ENCODE data around the gene TSPAN5.

The TSPAN5 gene

GRCh38 chr4:98583265-98583664 lies 75.1 kb downstream of the TSPAN5 start:
- no peak for DNase-seq

- DNase-seq = no peak
Observed at GRCh38 chr4:98581126-98581525, 77.3 kb downstream of the TSPAN5 start.

GRCh38 chr4:98577956-98578355 lies 80.5 kb downstream of the TSPAN5 start:
- no peak for DNase-seq

- DNase-seq = no peak
Observed at GRCh38 chr4:98574816-98575215, 83.6 kb downstream of the TSPAN5 start.

- no peak for DNase-seq
Observed at GRCh38 chr4:98573791-98574190, 84.6 kb downstream of the TSPAN5 start.

GRCh38 chr4:98572697-98573096 lies 85.7 kb downstream of the TSPAN5 start:
- no peak for DNase-seq

- no peak for DNase-seq
Observed at GRCh38 chr4:98571161-98571786, 87.1 kb downstream of the TSPAN5 start.

GRCh38 chr4:98570151-98570797 lies 88.1 kb downstream of the TSPAN5 start:
- no peak for DNase-seq

- DNase-seq = no peak
Observed at GRCh38 chr4:98568941-98569663, 89.3 kb downstream of the TSPAN5 start.

GRCh38 chr4:98567611-98568010 lies 90.8 kb downstream of the TSPAN5 start:
- no peak for DNase-seq

- DNase-seq = no peak
Observed at GRCh38 chr4:98566361-98567008, 91.9 kb downstream of the TSPAN5 start.

GRCh38 chr4:98565681-98566301 lies 92.6 kb downstream of the TSPAN5 start:
- no peak for DNase-seq

- DNase-seq = no peak
Observed at GRCh38 chr4:98564852-98565251, 93.6 kb downstream of the TSPAN5 start.

GRCh38 chr4:98560321-98560720 lies 98.1 kb downstream of the TSPAN5 start:
- DNase-seq = no peak

- DNase-seq = no peak
Observed at GRCh38 chr4:98558471-98559169, 99.8 kb downstream of the TSPAN5 start.

GRCh38 chr4:98557194-98557892 lies 101.1 kb downstream of the TSPAN5 start:
- no peak for DNase-seq

- no peak for DNase-seq
Observed at GRCh38 chr4:98556451-98556850, 102.0 kb downstream of the TSPAN5 start.

- DNase-seq = no peak
Observed at GRCh38 chr4:98555798-98556445, 102.5 kb downstream of the TSPAN5 start.

- DNase-seq = no peak
Observed at GRCh38 chr4:98546910-98547594, 111.4 kb downstream of the TSPAN5 start.

GRCh38 chr4:98544818-98545414 lies 113.5 kb downstream of the TSPAN5 start:
- DNase-seq = no peak

All from T-helper 9 cell (primary cell).